Neural progenitor cell (in vitro differentiated cells): ENCODE data around the gene INPP4B.

Experiments
- CTCF ChIP-seq: fragments of 200-600 bp; sonication (generic); IDR thresholded peaks from 2 replicates; pipeline ENCODE4 v1.5.1; 2017; ENCODE audit warnings: antibody characterized with exemption, mild to moderate bottlenecking
- EZH2 ChIP-seq: fragments of 200-600 bp; sonication (generic); IDR thresholded peaks from 2 replicates; pipeline ENCODE4 v1.6.1; 2017; ENCODE audit warnings: antibody characterized with exemption, mild to moderate bottlenecking, moderate library complexity

- TF ChIP-seq CTCF (no peak), EZH2 (no peak)
These were observed 311.1 kb downstream of the INPP4B start for GRCh38 chr4:142535009-142535408.
